Measurements from ENCODE around the gene NEDD4L. TPM values are rescaled to one million over a fixed set of nuclear protein-coding genes. Genes with fewer than 3 reads are reported as not detected.
A peak's percentile ranks its signal among the peaks of the same experiment; 100 is the strongest.

Gene NEDD4L
- total and polyA plus RNA-seq, 4 donors = 40.2 to 308 (median 148) TPM

DNA sequence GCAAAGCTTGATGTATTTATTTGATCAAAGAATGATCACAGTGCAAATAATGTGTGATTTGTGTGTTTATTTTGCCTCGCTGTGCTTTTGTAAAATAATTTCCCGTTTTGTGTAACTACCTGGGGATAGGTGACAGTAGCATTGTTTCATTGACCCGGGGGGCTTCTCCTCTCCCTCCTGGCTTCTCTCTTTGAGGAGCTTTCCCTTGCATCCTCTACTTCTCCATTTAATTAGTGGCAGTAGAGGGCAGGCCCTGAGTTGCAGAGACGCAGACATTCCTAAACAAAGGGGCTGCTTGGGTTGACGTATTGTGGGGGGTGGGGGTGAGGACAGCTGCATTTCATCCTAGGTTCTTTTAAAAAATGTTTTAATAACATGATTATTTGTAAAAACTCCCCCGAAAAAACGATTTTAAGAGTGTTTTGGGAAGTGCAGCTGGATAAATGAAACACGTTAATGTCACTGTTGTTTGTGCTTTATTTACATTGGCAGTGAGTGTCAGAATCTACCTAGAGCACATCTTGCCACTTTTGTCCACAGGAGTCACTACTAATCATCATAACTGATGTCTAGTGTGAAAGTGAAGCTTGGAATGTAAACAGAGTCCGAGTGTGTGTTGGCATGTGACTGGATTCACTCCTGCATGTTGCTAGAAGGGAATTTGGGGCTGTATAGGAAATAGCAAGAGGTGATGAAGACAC, 2.2 kb downstream of the NEDD4L start:
- Histone ChIP-seq H3K36me3 (ENCODE audit: control insufficient read depth in 4 of 4, insufficient read depth in 4 of 4, low read length in 4 of 4) (no peaks in the 10 kb centered on the region), H3K27me3 (ENCODE audit: control insufficient read depth in 3 of 3, insufficient read depth in 3 of 3, low read length in 2 of 3) (no peaks in the 10 kb centered on the region), H3K4me1 (ENCODE audit: control insufficient read depth in 5 of 5, insufficient read depth in 5 of 5, low read length in 5 of 5) (peaks cover 0 to 37% (median 7%) of the 10 kb centered on the region in 5 donors), H3K9ac (ENCODE audit: insufficient read depth in 1 of 2, low read length in 2 of 2) (peak overlapping the region; percentile 85 to 91), H3K27ac (ENCODE audit: low read depth in 1 of 2, low read length in 1 of 2) (peak overlapping the region in 1 of 2 donors; percentile 83), H3K4me3 (peak overlapping the region; percentile 79), H3K9me3 (ENCODE audit: control insufficient read depth in 4 of 4, insufficient read depth in 3 of 4, low read length in 3 of 4) (no peaks in the 10 kb centered on the region)
- 28 to 36% methylated on average over 9 of the region's 9 CpGs for WGBS, 2 donors
- ATAC-seq (ENCODE audit: insufficient read depth, low FRiP score) (no peak), DNase-seq (peak; percentile 49 to 72 (median 59))
- TF ChIP-seq, protein P1, sequence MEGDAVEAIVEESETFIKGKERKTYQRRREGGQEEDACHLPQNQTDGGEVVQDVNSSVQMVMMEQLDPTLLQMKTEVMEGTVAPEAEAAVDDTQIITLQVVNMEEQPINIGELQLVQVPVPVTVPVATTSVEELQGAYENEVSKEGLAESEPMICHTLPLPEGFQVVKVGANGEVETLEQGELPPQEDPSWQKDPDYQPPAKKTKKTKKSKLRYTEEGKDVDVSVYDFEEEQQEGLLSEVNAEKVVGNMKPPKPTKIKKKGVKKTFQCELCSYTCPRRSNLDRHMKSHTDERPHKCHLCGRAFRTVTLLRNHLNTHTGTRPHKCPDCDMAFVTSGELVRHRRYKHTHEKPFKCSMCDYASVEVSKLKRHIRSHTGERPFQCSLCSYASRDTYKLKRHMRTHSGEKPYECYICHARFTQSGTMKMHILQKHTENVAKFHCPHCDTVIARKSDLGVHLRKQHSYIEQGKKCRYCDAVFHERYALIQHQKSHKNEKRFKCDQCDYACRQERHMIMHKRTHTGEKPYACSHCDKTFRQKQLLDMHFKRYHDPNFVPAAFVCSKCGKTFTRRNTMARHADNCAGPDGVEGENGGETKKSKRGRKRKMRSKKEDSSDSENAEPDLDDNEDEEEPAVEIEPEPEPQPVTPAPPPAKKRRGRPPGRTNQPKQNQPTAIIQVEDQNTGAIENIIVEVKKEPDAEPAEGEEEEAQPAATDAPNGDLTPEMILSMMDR (IDR thresholded peaks at IDR 0.05; ENCODE audit: control extremely low read depth, extremely low read depth) = no peak

DNA sequence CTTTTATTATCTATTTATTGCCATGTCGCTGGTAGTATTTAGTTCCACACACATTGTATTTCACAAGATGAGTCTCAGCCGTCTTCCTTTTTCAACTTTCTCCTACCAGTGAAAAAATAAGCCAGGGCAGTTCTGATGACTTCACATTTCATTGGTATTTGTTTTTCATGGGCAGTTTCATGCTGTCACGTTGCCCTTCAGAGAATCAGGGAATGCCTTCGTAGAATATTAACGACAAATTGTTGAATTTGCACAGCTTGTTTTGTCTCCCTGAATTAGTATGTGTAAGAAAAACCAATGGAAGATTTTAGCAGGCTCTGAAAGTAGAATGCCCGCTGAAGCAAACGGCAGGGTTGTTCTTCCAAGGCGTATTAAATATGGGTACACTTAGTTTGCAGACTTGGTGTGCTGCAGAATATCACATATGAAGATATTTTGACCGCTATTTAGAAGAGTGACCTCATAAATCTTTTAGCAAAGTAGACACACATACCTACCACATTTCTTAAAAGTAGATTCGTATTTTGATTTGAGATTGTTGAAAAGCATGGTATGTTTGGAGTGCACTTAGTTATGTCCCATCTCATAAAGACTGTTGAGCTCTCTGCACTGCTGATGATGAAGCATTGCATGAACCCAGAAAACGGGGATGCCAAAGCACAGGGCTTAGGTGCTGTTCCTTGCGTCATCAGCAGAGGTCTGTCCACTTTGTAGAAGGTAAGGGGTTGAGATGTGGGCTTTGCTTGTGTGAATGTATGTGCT, 2.9 kb downstream of the NEDD4L start:
- DNase-seq = no peak
- Histone ChIP-seq H3K27ac (ENCODE audit: low read depth in 1 of 2, low read length in 1 of 2) (peak overlapping the region in 1 of 2 donors; percentile 45), H3K9me3 (ENCODE audit: control insufficient read depth in 4 of 4, insufficient read depth in 3 of 4, low read length in 3 of 4) (no peaks in the 10 kb centered on the region), H3K27me3 (ENCODE audit: control insufficient read depth in 3 of 3, insufficient read depth in 3 of 3, low read length in 2 of 3) (no peaks in the 10 kb centered on the region), H3K4me1 (ENCODE audit: control insufficient read depth in 5 of 5, insufficient read depth in 5 of 5, low read length in 5 of 5) (peaks cover 0 to 38% (median 7%) of the 10 kb centered on the region in 5 donors), H3K9ac (ENCODE audit: insufficient read depth in 1 of 2, low read length in 2 of 2) (peak overlapping the region in 1 of 2 donors; percentile 91), H3K36me3 (ENCODE audit: control insufficient read depth in 4 of 4, insufficient read depth in 4 of 4, low read length in 4 of 4) (no peaks in the 10 kb centered on the region), H3K4me3 (no peak overlapping the region)
- TF ChIP-seq, protein P1 (IDR thresholded peaks at IDR 0.05; ENCODE audit: control extremely low read depth, extremely low read depth) = no peak
- ATAC-seq (ENCODE audit: insufficient read depth, low FRiP score) = no peak
- 64 to 77% methylated on average over 12 of the region's 12 CpGs for WGBS, 2 donors

DNA sequence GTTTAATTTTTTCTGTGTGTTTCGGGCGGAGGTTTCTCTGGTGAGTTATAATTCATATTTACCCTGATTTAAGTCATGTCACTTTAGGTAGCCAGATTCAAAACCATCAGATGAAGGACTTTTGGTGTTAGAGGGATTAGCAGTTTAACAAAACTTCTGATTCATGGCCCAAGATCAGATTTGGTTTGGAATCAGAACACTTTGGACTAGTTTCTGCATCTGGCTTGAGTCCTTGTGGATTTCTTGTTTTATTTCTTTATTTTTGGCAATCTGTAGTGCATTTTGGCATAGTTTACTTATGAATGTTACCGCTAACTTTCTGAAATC, 3.5 kb downstream of the NEDD4L start:
- ATAC-seq (ENCODE audit: insufficient read depth, low FRiP score) (no peak), DNase-seq (no peak)
- TF ChIP-seq, protein P1 (IDR thresholded peaks at IDR 0.05; ENCODE audit: control extremely low read depth, extremely low read depth) = no peak
- H3K4me1 ChIP-seq (ENCODE audit: control insufficient read depth in 5 of 5, insufficient read depth in 5 of 5, low read length in 5 of 5) = peaks cover 0 to 42% (median 7%) of the 10 kb centered on the region in 5 donors
- H3K4me3 ChIP-seq = no peak overlapping the region
- no peaks in the 10 kb centered on the region for H3K36me3 ChIP-seq (ENCODE audit: control insufficient read depth in 4 of 4, insufficient read depth in 4 of 4, low read length in 4 of 4)
- peak overlapping the region in 1 of 2 donors; percentile 64 for H3K9ac ChIP-seq (ENCODE audit: insufficient read depth in 1 of 2, low read length in 2 of 2)
- no peaks in the 10 kb centered on the region for H3K27me3 ChIP-seq (ENCODE audit: control insufficient read depth in 3 of 3, insufficient read depth in 3 of 3, low read length in 2 of 3)
- peak overlapping the region in 1 of 2 donors; percentile 45 for H3K27ac ChIP-seq (ENCODE audit: low read depth in 1 of 2, low read length in 1 of 2)
- no peaks in the 10 kb centered on the region for H3K9me3 ChIP-seq (ENCODE audit: control insufficient read depth in 4 of 4, insufficient read depth in 3 of 4, low read length in 3 of 4)
- 84 to 88% methylated on average over 3 of the region's 3 CpGs for WGBS, 2 donors

Data from lung (tissue), 12 donors.